EL (cell line): ENCODE measurements around the gene GIGYF1.
A peak's percentile ranks its signal among the peaks of the same experiment; 100 is the strongest.
"Not testable (repeated sequence)": the region's sequence is repeated elsewhere in the genome, so short reads cannot be mapped to it uniquely, and the experiment has no call there.

Experiments
- DNase-seq: peaks from one replicate; pipeline ENCODE4 v3.0.0-alpha.2; 2016

Gene GIGYF1

DNA sequence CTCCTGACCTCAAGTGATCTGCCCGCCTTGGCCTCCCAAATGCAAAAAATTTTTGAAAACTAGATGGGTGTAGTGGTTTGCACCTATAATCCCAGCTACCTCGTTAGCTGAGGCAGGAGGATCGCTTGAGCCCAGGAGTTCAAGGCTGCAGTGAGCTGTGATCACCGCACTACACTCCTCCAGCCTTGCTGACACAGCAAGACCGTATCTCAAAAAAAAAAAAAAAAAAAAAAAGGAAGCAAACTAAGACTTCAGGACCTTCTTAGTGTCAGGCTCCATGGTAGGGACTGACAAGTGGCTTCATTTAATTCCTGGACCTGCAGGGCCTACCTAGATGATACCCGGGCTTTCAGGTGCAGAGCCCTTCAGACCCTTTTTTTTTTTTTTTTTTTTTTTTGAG, 14.3 kb upstream of the GIGYF1 start:
- DNase-seq: no peak

GRCh38 chr7:100706672-100707311, 12.7 kb upstream of the GIGYF1 start:
- no peak for DNase-seq

- DNase-seq: peak; percentile 98
These were observed 12.0 kb upstream of the GIGYF1 start, which contains the start of gene POP7 for GRCh38 chr7:100705753-100706671. POP7 (plus strand) TSS chr7:100706121; CDS start chr7:100706831, 710 bp downstream.

- peak; percentile 69 for DNase-seq
These were observed 11.3 kb upstream of the GIGYF1 start for GRCh38 chr7:100705320-100705752.

GRCh38 chr7:100701089-100701488, 7.0 kb upstream of the GIGYF1 start:
- not testable (repeated sequence) for DNase-seq

DNA sequence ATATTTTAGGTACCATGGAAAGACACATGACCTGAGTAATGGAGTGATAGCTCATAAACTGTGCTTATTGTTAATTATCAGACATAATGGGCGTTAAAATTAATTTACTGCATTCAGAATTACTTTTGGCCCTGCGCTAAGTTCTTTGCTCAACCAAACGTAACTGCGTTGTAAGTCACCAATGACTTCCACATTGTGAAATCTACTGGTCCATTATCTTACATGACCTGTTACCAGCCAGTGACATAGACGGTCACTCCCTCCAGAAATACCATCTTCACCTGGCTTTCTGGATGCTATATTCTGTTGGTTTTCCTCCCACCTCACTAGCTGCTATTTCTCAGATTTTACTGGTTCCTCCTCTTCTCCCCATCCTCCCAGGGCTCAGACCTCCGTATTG, 5.0 kb upstream of the GIGYF1 start:
- no peak for DNase-seq

DNA sequence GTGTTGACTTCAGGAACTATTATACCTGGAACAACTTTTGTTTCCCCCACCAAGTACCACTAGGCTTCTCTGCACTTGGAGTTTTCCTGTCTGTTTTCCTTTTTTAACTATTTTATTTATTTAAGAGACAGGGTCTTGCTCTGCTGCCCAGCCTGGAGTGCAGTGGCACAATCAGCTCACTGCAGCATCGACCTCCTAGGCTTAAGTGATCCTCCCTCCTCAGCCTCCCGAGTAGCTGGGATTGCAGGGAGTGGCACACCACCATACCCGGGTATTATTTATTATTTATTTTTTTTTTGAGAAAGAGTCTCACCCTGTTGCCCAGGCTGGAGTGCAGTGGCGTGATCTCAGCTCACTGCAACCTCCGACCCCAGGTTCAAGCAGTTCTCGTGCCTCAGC, 2.1 kb upstream of the GIGYF1 start:
- no peak for DNase-seq

DNA sequence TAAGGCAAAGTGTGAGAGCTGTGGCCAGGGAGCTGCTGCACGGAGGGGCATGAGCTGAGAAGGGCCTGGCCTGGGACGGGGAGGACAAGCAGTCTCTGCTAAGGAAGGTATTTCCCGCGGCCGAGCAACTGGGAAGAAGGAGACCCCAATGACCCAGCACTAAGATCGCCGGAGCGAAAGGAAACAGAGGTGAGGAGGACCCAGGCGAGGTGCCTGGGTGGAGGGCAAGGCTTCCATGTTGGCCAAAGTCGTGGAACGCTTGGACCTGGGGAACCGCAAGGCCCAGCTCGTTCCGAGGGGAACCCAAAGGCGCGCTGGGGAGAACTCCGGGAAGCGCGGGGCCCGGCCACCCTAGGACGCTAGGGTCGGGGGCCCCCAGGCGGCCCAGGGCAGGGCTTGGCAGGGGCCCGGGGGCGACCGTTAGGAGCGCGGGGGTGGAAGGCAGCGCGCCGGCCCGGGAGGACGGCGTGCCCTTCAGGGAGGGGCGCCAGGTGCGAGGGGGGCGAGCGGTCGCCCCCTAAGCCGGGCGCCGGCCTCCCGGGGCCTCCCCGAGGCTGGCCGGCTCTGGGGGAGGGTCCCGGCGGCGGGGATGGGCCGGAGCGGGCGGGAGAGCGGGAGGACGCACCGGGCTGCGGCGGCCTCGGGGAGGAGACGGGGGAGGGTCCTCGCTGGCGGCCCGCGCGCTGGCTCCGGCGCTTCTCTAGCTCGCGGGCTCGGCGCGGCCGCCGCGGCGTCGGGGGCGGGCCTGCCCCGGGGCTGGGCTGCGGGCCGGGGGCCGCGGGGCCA, 545 bp downstream of the GIGYF1 start:
- no peak for DNase-seq

DNA sequence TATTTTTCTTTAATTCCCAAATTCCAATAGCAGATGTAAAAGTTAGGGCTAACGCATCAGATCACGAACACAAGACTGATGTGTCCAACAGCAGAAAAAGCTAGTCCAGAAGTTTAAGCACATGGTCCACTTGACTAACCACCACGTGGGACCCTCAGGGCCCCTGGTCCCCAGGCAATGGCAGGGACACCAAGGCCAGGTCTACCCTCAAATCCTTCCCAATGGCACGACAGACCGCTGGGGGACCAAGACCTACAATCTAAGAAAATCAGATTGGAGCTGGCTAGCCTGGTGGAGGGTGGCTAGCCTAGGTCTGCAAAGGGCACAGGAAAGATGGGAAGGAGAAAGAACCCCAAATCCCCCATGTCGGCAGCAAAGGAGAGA, 1.5 kb downstream of the GIGYF1 start:
- DNase-seq: no peak

DNA sequence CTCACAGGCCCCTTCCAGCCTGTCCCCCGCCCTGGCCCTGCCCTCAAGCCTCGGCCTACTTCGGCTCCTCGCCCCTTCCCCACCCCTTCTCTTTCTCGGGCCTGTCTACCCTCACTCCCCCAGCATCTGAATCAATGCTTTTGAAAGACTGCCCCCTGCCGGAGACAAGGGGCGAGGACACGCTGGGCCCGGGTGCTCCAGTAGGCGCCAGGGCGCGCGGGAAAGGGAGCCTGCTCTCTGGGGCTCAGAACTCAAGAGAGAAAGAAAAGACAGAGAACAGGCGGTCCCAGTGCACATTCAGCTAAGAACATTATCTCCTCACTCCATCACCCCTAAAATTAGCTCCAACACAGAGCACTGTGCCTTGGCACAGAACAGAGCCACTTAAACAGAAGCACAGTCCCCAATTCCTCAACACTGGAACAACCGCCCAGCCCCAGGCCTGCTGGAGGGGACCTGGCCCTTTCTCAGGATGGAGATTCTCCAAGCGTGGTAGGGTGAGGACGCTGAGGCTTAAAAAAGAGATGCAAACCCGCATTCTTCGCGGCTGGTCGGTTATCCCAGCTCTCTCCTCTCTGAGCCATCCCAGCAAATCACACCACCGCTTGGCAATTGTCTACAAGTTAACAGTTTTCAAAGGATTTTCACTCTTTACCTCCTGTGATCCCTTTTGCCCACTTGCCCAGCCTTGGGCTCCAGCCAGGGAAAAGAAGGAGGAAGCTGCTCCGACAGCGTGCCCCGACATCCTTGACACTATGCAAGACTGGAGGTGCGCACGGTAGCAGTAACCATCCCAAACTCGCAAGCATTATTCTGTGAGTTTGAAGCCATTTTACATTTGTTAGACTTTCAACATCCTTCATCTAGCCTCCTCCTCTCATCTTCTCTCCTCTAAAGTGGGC, 2.1 kb downstream of the GIGYF1 start:
- peak; percentile 70 for DNase-seq

- no peak for DNase-seq
These were observed 4.6 kb downstream of the GIGYF1 start for GRCh38 chr7:100689230-100690135.

DNA sequence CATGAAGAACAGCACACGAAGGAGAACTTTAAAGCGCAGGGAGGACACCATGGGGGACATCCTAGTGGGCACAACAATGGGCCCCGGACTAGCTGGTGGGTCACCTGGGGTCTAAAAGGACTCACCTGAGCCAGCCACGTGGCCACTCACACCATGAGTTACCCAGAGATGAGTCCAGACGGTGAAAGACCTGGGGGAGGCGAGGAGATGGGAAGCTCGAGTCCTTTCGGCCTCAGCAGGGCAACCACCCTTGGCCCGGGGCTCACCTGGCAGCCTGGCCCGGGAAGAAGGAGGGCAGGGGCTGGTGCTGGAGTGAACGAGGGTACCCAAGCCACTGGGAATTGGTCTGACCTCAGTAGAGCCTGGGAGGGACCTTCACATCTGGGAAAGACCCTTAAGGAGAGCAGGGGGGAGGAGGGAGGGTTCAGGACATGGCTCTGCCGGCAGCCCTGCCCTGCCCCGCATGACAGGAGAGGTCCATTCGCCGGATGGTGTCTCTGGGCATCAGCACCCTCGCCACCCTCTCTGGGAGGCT, 5.7 kb downstream of the GIGYF1 start:
- DNase-seq: no peak

- no peak for DNase-seq
These were observed 6.2 kb downstream of the GIGYF1 start for GRCh38 chr7:100687751-100688300.

- no peak for DNase-seq
These were observed 6.8 kb downstream of the GIGYF1 start for GRCh38 chr7:100687261-100687660.

DNA sequence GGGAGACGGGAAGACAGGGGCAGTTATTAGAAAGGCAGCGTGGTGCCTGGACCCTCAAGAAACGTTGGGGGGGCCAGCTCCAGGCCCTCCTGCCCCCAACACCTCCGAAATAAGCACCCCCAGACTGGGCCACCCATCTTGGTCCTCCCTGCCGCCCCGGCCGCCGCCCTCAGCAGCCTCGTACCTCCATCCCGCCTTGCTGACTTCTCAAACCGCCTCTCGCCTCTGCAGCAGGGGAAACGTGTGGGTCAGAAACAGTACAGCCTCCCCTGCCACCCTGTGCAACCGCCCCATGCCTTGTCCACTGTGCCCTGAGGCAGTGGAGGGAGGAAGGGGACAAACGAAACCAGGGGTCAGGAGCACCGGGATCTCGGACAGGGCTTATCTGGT, 7.2 kb downstream of the GIGYF1 start:
- no peak for DNase-seq

GRCh38 chr7:100686201-100686821, 7.7 kb downstream of the GIGYF1 start:
- DNase-seq: no peak

DNA sequence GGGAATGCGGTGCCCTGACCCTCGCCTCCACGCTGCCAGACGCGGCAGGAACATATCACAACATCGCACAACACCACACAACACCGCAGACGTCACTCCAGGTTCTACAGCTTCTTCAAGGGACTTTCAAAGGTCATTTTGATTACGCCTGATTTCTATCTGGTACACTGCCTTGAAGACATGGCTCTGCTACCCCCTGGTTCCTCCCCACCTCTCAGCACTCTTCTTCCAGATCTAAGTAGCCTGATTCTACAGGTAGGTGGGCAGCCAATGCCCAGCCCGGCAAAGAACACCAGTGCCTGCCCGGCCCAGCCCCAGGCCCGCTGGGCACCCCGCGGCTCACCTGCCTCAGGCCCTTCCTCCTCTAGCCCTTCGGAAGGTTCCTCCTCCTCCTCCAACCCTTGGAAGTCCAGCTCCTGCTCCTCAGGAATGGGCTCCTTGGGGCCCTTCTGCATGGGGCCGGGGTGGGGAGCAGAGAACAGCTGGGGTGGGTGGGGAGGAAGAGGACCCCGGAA, 8.4 kb downstream of the GIGYF1 start:
- no peak for DNase-seq

- DNase-seq: no peak
These were observed 8.9 kb downstream of the GIGYF1 start for GRCh38 chr7:100685049-100685605.

DNA sequence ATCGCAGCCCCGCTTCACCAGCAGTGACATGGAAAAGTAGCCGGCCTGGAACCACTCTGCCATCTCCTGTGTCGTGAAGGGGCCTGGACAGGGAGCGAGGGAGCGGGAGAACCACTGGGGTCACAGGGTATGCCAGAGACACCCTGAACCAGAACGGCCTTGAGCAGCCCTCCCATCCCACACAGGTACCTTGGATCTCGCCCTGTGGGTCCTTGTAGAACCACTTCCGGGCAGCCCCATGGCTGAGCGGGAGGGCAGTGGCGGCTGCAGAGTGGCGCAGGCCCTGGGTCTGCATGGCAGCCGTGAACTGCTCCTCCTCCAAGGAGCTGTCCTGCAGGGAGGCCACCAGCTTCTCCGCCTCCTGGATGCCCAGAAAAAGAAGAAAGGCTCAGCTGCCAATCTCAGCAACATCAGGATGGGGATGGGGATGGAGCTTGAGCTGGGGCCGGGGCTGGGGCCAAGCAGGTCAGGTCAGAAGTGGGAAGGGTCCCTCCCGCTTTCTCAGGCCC, 9.5 kb downstream of the GIGYF1 start:
- no peak for DNase-seq
